Activated gamma-delta T cell treated with anti-CD3 and anti-CD28 coated beads, Interleukin-2, amount 50 U/mL, for 16 hours (primary cell): Measurements from ENCODE around the gene MEIOB.
"Not testable (repeated sequence)": the region's sequence is repeated elsewhere in the genome, so short reads cannot be mapped to it uniquely, and the experiment has no call there.

Source experiments
- DNase-seq: peaks from one replicate; pipeline ENCODE4 v3.0.0-alpha.2; 2020; ENCODE audit warnings: low read depth

Gene MEIOB

GRCh38 chr16:1871974-1872635 lies at the start of gene MEIOB:
Gene MEIOB, minus strand, starts transcription at chr16:1872164. Its CDS starts 3,989 bp downstream, at chr16:1868175.
- peak; percentile 15 for DNase-seq

- no peak for DNase-seq
These were observed 48.8 kb upstream of the MEIOB start for GRCh38 chr16:1920727-1921171.

- not testable (repeated sequence) for DNase-seq
These were observed 48.2 kb upstream of the MEIOB start for GRCh38 chr16:1920122-1920521.

GRCh38 chr16:1919327-1919998 lies 47.5 kb upstream of the MEIOB start:
- no peak for DNase-seq

GRCh38 chr16:1918351-1919326 lies 46.7 kb upstream of the MEIOB start, which contains the start of gene HS3ST6:
Gene HS3ST6, minus strand, starts transcription at chr16:1918415. Its CDS starts 92 bp downstream, at chr16:1918323.
- DNase-seq, result no peak

- no peak for DNase-seq
These were observed 45.8 kb upstream of the MEIOB start for GRCh38 chr16:1917665-1918350.

GRCh38 chr16:1917056-1917664 lies 45.2 kb upstream of the MEIOB start:
- no peak for DNase-seq

GRCh38 chr16:1916640-1916990 lies 44.7 kb upstream of the MEIOB start:
- no peak for DNase-seq

- no peak for DNase-seq
These were observed 44.0 kb upstream of the MEIOB start for GRCh38 chr16:1915732-1916639.

- no peak for DNase-seq
These were observed 43.0 kb upstream of the MEIOB start for GRCh38 chr16:1914988-1915387.

- no peak for DNase-seq
These were observed 42.2 kb upstream of the MEIOB start for GRCh38 chr16:1914084-1914608.

- DNase-seq, result no peak
These were observed 41.5 kb upstream of the MEIOB start for GRCh38 chr16:1913327-1914083.

- no peak for DNase-seq
These were observed 40.2 kb upstream of the MEIOB start for GRCh38 chr16:1912215-1912543.

GRCh38 chr16:1911467-1912214 lies 39.7 kb upstream of the MEIOB start:
- no peak for DNase-seq

- no peak for DNase-seq
These were observed 37.7 kb upstream of the MEIOB start for GRCh38 chr16:1909561-1910231.

- no peak for DNase-seq
These were observed 37.0 kb upstream of the MEIOB start for GRCh38 chr16:1908983-1909382.

GRCh38 chr16:1908184-1908583 lies 36.2 kb upstream of the MEIOB start:
- DNase-seq, result no peak

GRCh38 chr16:1907226-1907860 lies 35.4 kb upstream of the MEIOB start:
- no peak for DNase-seq
